ENCODE results near the gene DSCAML1.

The DSCAML1 gene

GRCh38 chr11:117834068-117834810 lies 37.2 kb upstream of the DSCAML1 start:
- TF ChIP-seq CTCF (conservative IDR thresholded peaks at IDR 0.05): no peak
- no peak overlapping the region for H3K27ac ChIP-seq

GRCh38 chr11:117833401-117833891 lies 36.4 kb upstream of the DSCAML1 start:
- no peak for TF ChIP-seq CTCF (conservative IDR thresholded peaks at IDR 0.05)
- H3K27ac ChIP-seq: no peak overlapping the region

- TF ChIP-seq CTCF (conservative IDR thresholded peaks at IDR 0.05): no peak
- H3K27ac ChIP-seq: no peak overlapping the region
Measured at GRCh38 chr11:117832511-117832910, 35.5 kb upstream of the DSCAML1 start.

- H3K27ac ChIP-seq: no peak overlapping the region
- TF ChIP-seq CTCF (conservative IDR thresholded peaks at IDR 0.05): no peak
Measured at GRCh38 chr11:117831661-117832415, 34.8 kb upstream of the DSCAML1 start.

- no peak for TF ChIP-seq CTCF (conservative IDR thresholded peaks at IDR 0.05)
- H3K27ac ChIP-seq: no peak overlapping the region
Measured at GRCh38 chr11:117830674-117831351, 33.8 kb upstream of the DSCAML1 start.

GRCh38 chr11:117830072-117830471 lies 33.1 kb upstream of the DSCAML1 start:
- no peak for TF ChIP-seq CTCF (conservative IDR thresholded peaks at IDR 0.05)
- no peak overlapping the region for H3K27ac ChIP-seq

GRCh38 chr11:117829369-117829725 lies 32.3 kb upstream of the DSCAML1 start:
- no peak for TF ChIP-seq CTCF (conservative IDR thresholded peaks at IDR 0.05)
- H3K27ac ChIP-seq: no peak overlapping the region

All from VCaP (cell line).